DMS153 treated with DMSO at 0.1 percent for 48 hours (cell line): ENCODE results near the gene ELMOD1.
A peak's percentile ranks its signal among the peaks of the same experiment; 100 is the strongest.
"Not testable (repeated sequence)": the region's sequence is repeated elsewhere in the genome, so short reads cannot be mapped to it uniquely, and the experiment has no call there.

Source experiments
- DNase-seq: peaks from one replicate; lab custom pipeline; 2025; ENCODE audit not compliant: unreplicated experiment; lab: John Stamatoyannopoulos, UW

Gene ELMOD1

GRCh38 chr11:107590460-107591377, at the start of gene ELMOD1:
TSS of gene ELMOD1 (plus strand) at chr11:107591147. CDS start at chr11:107618190, 27,043 bp downstream.
- no peak for DNase-seq

- no peak for DNase-seq
Observed at GRCh38 chr11:107545101-107545514, 45.8 kb upstream of the ELMOD1 start.

- no peak for DNase-seq
Observed at GRCh38 chr11:107547961-107548360, 43.0 kb upstream of the ELMOD1 start.

GRCh38 chr11:107549253-107549953, 41.5 kb upstream of the ELMOD1 start:
- DNase-seq, result peak; percentile 6

GRCh38 chr11:107549954-107550285, 41.0 kb upstream of the ELMOD1 start:
- no peak for DNase-seq

- no peak for DNase-seq
Observed at GRCh38 chr11:107550304-107550703, 40.6 kb upstream of the ELMOD1 start.

- no peak for DNase-seq
Observed at GRCh38 chr11:107561688-107562087, 29.3 kb upstream of the ELMOD1 start.

- no peak for DNase-seq
Observed at GRCh38 chr11:107562647-107563208, 28.2 kb upstream of the ELMOD1 start.

GRCh38 chr11:107563702-107564101, 27.2 kb upstream of the ELMOD1 start:
- DNase-seq, result peak; percentile 10

GRCh38 chr11:107564877-107565218, 26.1 kb upstream of the ELMOD1 start:
- DNase-seq, result no peak

- DNase-seq, result peak; percentile 56
Observed at GRCh38 chr11:107565219-107565937, 25.6 kb upstream of the ELMOD1 start, which contains the start of gene ALKBH8. TSS of gene ALKBH8 (minus strand) at chr11:107565735. CDS start at chr11:107560893, 4,842 bp downstream.

- DNase-seq, result not testable (repeated sequence)
Observed at GRCh38 chr11:107565955-107566501, 24.9 kb upstream of the ELMOD1 start.

GRCh38 chr11:107566569-107566968, 24.4 kb upstream of the ELMOD1 start:
- no peak for DNase-seq

- no peak for DNase-seq
Observed at GRCh38 chr11:107567739-107568335, 23.1 kb upstream of the ELMOD1 start.

GRCh38 chr11:107570015-107570414, 20.9 kb upstream of the ELMOD1 start:
- DNase-seq, result no peak

- DNase-seq, result no peak
Observed at GRCh38 chr11:107573438-107573837, 17.5 kb upstream of the ELMOD1 start.

GRCh38 chr11:107576497-107577345, 14.2 kb upstream of the ELMOD1 start:
- not testable (repeated sequence) for DNase-seq

GRCh38 chr11:107577346-107577711, 13.6 kb upstream of the ELMOD1 start:
- DNase-seq, result no peak

- DNase-seq, result not testable (repeated sequence)
Observed at GRCh38 chr11:107579169-107579568, 11.8 kb upstream of the ELMOD1 start.

GRCh38 chr11:107581147-107581546, 9.8 kb upstream of the ELMOD1 start:
- no peak for DNase-seq
